GM23248 (cell line): ENCODE measurements around the gene INTS11. TPM values are rescaled to one million over a fixed set of nuclear protein-coding genes. Genes with fewer than 3 reads are reported as not detected.

Experiments
- DNase-seq: peaks from one replicate; pipeline ENCODE4 v3.0.0-alpha.2; 2015
- H2AFZ ChIP-seq: fragments of 200-600 bp; sonication (generic); 2 replicates; pipeline ENCODE4 v1.6.1; 2016; ENCODE audit warnings: antibody characterized with exemption
- H3F3A ChIP-seq: fragments of 200-600 bp; sonication (generic); 2 replicates; pipeline ENCODE4 v1.6.1; 2016; ENCODE audit warnings: mild to moderate bottlenecking, antibody characterized with exemption, mixed run types; ENCODE audit not compliant: insufficient read depth
- H3K27ac ChIP-seq: fragments of 200-600 bp; sonication (generic); 2 replicates; pipeline ENCODE4 v1.5.1; 2016; ENCODE audit warnings: mild to moderate bottlenecking
- H3K27me3 ChIP-seq: fragments of 200-600 bp; sonication (generic); replicated peaks from 2 replicates; pipeline ENCODE4 v1.6.1; 2016; ENCODE audit warnings: mild to moderate bottlenecking; ENCODE audit not compliant: insufficient read depth
- H3K36me3 ChIP-seq: fragments of 200-600 bp; sonication (generic); 2 replicates; pipeline ENCODE4 v1.6.1; 2016; ENCODE audit warnings: low read depth, mild to moderate bottlenecking
- H3K4me1 ChIP-seq: fragments of 200-600 bp; sonication (generic); 2 replicates; pipeline ENCODE4 v1.6.1; 2016; ENCODE audit warnings: mild to moderate bottlenecking; ENCODE audit not compliant: insufficient read depth
- H3K4me2 ChIP-seq: fragments of 200-600 bp; sonication (generic); one replicate; pipeline ENCODE4 v1.6.1; 2016; ENCODE audit warnings: mild to moderate bottlenecking; ENCODE audit not compliant: unreplicated experiment
- H3K4me3 ChIP-seq: fragments of 200-600 bp; sonication (generic); 2 replicates; pipeline ENCODE4 v1.5.1; 2016; ENCODE audit warnings: mild to moderate bottlenecking
- H3K79me2 ChIP-seq: fragments of 200-600 bp; sonication (generic); 2 replicates; pipeline ENCODE4 v1.6.1; 2016; ENCODE audit warnings: mild to moderate bottlenecking; ENCODE audit not compliant: insufficient read depth
- H3K9ac ChIP-seq: fragments of 200-600 bp; sonication (generic); 2 replicates; pipeline ENCODE4 v1.6.1; 2016; ENCODE audit warnings: mild to moderate bottlenecking
- H3K9me2 ChIP-seq: fragments of 200-600 bp; sonication (generic); 2 replicates; pipeline ENCODE4 v1.6.1; 2016; ENCODE audit warnings: mixed run types, mild to moderate bottlenecking, moderate library complexity; ENCODE audit not compliant: insufficient read depth
- H3K9me3 ChIP-seq: fragments of 200-600 bp; sonication (generic); one replicate; pipeline ENCODE4 v1.6.1; 2017; ENCODE audit warnings: low read depth
- H4K20me1 ChIP-seq: fragments of 200-600 bp; sonication (generic); 2 replicates; pipeline ENCODE4 v1.6.0; 2016; ENCODE audit not compliant: insufficient read depth
- EZH2 ChIP-seq: fragments of 200-600 bp; sonication (generic); IDR thresholded peaks from 2 replicates; pipeline ENCODE4 v1.6.1; 2018; ENCODE audit warnings: antibody characterized with exemption, mild to moderate bottlenecking; ENCODE audit not compliant: insufficient read depth, poor library complexity, severe bottlenecking
- EZH2phosphoT487 ChIP-seq: fragments of 200-600 bp; sonication (generic); IDR thresholded peaks from 2 replicates; pipeline ENCODE4 v1.6.1; 2018; ENCODE audit warnings: antibody characterized with exemption, moderate library complexity, mild to moderate bottlenecking, low read depth; ENCODE audit not compliant: insufficient read depth
- WGBS, 2 experiments: methylation state at CpG; one replicate each; pipeline ENCODE4 v1.1.6; 2015 to 2017; ENCODE audit warnings: low lambda C conversion rate in 2 of 2, low coverage in 1 of 2; ENCODE audit errors: missing lambda C conversion rate in 2 of 2; 5-methylcytosine and 5-hydroxymethylcytosine counted together
- in situ Hi-C: fragments of 300-500 bp; cut with MboI; formaldehyde crosslinking; loops from 2 replicates; pipeline ENCODE4 v1.15.0; 2020
- polyA plus RNA-seq: library from polyadenylated mRNA; unstranded; fragments of >200 nt; fragmentation: Nextera tagmentation; extraction: Ambion mirVana; gene quantifications from 2 replicates; pipeline ENCODE4 v1.2.1, GENCODE V29; 2016
- total RNA-seq: library from RNA; depleted of rRNA; stranded (reverse); fragments of >200 nt; shearing (Covaris generic); gene quantifications from 2 replicates; pipeline ENCODE4 v1.2.3, GENCODE V29; 2014

INTS11 gene
- total and polyA plus RNA-seq, 2 experiments from 2014 or later, result 70.2 to 90.0 TPM

- DNase-seq, result no peak
Measured at GRCh38 chr1:1302951-1303509, 21.4 kb downstream of the INTS11 start.

DNA sequence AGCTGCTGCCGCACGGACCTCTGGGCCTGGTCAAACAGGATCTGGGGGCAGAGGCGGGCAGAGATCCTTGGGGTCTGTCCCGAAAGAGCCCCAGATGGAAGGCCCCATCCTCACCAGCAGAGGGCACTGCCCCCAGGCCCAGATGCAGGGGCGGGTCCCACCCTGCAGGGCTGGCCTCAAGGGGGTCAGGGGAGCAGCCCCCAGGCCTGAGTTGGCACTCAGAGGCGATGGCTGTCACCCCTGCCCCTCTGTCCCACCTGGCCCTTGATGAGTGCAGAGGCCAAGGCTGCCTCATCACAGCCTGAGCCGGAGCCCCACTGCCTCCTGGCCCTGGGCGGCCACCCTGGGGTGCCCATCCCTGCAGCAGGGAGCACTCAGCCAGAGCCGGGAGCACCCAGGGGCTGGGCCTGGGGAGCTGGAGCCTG, 22.4 kb downstream of the INTS11 start:
- Histone ChIP-seq H3K36me3 (no peaks in the 10 kb centered on the region), H3F3A (no peaks in the 10 kb centered on the region), H3K27ac (no peak overlapping the region), H3K4me1 (peaks cover 22% of the 10 kb centered on the region), H3K27me3 (no peaks in the 10 kb centered on the region), H4K20me1 (no peaks in the 10 kb centered on the region), H3K9me3 (no peaks in the 10 kb centered on the region), H3K4me2 (no peak overlapping the region), H3K9me2 (no peaks in the 10 kb centered on the region), H3K9ac (no peak overlapping the region), H2AFZ (no peak overlapping the region), H3K79me2 (peaks cover 41% of the 10 kb centered on the region), H3K4me3 (no peak overlapping the region)
- no peak for DNase-seq
- 87 to 97% methylated on average over 7 to 8 of the region's 9 CpGs for WGBS, 2 experiments
- TF ChIP-seq EZH2, result no peak
- TF ChIP-seq EZH2phosphoT487, result no peak
- in situ Hi-C loops, result no loop called here

More at GRCh38 chr1:1302951-1303509, 21.4 kb downstream of the INTS11 start:
- H3K4me2 ChIP-seq, result no peak overlapping the region
- no peaks in the 10 kb centered on the region for H3K9me3 ChIP-seq
- no peak overlapping the region for H2AFZ ChIP-seq
- 81 to 87% methylated on average over 23 to 31 of the region's 31 CpGs for WGBS, 2 experiments
- in situ Hi-C loops, result no loop called here
- H3K9me2 ChIP-seq, result no peaks in the 10 kb centered on the region
- H3K27ac ChIP-seq, result no peak overlapping the region
- H3K4me3 ChIP-seq, result no peak overlapping the region
- no peaks in the 10 kb centered on the region for H4K20me1 ChIP-seq
- H3F3A ChIP-seq, result no peaks in the 10 kb centered on the region
- H3K36me3 ChIP-seq, result no peaks in the 10 kb centered on the region
- H3K9ac ChIP-seq, result no peak overlapping the region
- no peak for TF ChIP-seq EZH2
- no peak for TF ChIP-seq EZH2phosphoT487
- peaks cover 22% of the 10 kb centered on the region for H3K4me1 ChIP-seq
- H3K27me3 ChIP-seq, result no peaks in the 10 kb centered on the region
- peaks cover 45% of the 10 kb centered on the region for H3K79me2 ChIP-seq

- Histone ChIP-seq H3K4me2 (no peak overlapping the region), H3K9me3 (no peaks in the 10 kb centered on the region), H3K4me3 (no peak overlapping the region), H3K9me2 (no peaks in the 10 kb centered on the region), H3K36me3 (no peaks in the 10 kb centered on the region), H2AFZ (no peak overlapping the region), H3K79me2 (peaks cover 26% of the 10 kb centered on the region), H3K9ac (no peak overlapping the region), H4K20me1 (no peaks in the 10 kb centered on the region), H3K27ac (no peak overlapping the region), H3K27me3 (no peaks in the 10 kb centered on the region), H3F3A (no peaks in the 10 kb centered on the region), H3K4me1 (peaks cover 9% of the 10 kb centered on the region)
- in situ Hi-C loops, result no loop called here
- WGBS, 2 experiments, result 94 to 95% methylated on average over 11 to 12 of the region's 12 CpGs
- DNase-seq, result no peak
- no peak for TF ChIP-seq EZH2
- no peak for TF ChIP-seq EZH2phosphoT487
Measured at GRCh38 chr1:1300352-1300739, 24.1 kb downstream of the INTS11 start.

DNA sequence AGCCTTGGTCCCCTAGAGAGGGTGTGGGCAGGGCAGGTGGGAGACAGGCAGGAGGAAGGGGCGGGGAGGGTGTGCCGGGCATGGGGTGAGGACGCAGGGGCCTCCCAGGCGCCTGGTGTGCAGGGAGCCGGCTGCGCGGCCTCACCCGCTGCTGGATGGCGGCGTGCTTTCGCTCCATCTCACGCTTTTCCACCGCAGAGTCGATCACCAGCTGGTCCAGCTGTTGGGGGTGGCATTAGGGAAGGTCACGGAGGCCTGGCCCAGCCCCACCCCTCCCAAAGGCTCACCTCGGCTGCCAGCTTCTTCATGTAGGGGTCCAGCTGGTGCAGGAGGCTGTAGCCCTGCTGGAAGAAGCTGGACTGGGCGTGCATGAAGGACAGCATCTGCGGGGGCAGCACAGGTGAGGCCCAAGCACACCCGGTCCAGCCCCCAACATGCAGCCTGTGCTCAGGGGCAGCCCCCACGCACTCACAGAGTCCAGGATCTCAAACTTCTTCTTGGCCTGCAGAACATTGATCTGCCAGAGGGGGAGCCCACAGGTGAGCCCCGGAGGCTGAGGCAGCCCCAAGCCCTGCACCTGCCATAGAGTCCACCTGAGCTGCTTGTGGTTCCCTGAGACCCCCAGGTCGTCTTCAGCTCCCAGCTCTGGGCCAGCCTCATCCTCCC, 24.6 kb downstream of the INTS11 start:
- Histone ChIP-seq H3K9ac (no peak overlapping the region), H3K4me1 (peaks cover 3% of the 10 kb centered on the region), H3K27ac (no peak overlapping the region), H3K4me3 (no peak overlapping the region), H3K27me3 (no peaks in the 10 kb centered on the region), H3F3A (no peaks in the 10 kb centered on the region), H3K9me3 (no peaks in the 10 kb centered on the region), H3K79me2 (peaks cover 21% of the 10 kb centered on the region), H4K20me1 (no peaks in the 10 kb centered on the region), H3K9me2 (no peaks in the 10 kb centered on the region), H3K36me3 (no peaks in the 10 kb centered on the region), H2AFZ (no peak overlapping the region), H3K4me2 (no peak overlapping the region)
- TF ChIP-seq EZH2phosphoT487 (no peak), EZH2 (no peak)
- DNase-seq, result no peak
- in situ Hi-C loops, result no loop called here
- 91 to 97% methylated on average over 11 to 22 of the region's 22 CpGs for WGBS, 2 experiments
